Sigmoid colon (tissue), 4 donors: ENCODE results near the gene KLHL7.

Experiments used
- CTCF ChIP-seq, 4 experiments: fragments of 450-650 bp in 3 of 4; fragments of 200-600 bp in 1 of 4; IDR thresholded peaks; one replicate each; pipeline ENCODE4 v1.5.1; 2016 to 2019; ENCODE audit warnings: antibody characterized with exemption in 4 of 4, mild to moderate bottlenecking in 3 of 4, moderate library complexity in 2 of 4
- POLR2A ChIP-seq, 2 donors: fragments of 450-650 bp; IDR thresholded peaks; one replicate each; pipeline ENCODE4 v1.6.1; 2016; ENCODE audit warnings: antibody characterized with exemption in 2 of 2, mild to moderate bottlenecking in 2 of 2, moderate library complexity in 2 of 2
- POLR2AphosphoS5 ChIP-seq, 4 donors: sonication (generic); formaldehyde crosslinking; IDR thresholded peaks; one replicate each; pipeline ENCODE4 v1.6.1; 2017; ENCODE audit warnings: antibody characterized with exemption in 4 of 4

DNA sequence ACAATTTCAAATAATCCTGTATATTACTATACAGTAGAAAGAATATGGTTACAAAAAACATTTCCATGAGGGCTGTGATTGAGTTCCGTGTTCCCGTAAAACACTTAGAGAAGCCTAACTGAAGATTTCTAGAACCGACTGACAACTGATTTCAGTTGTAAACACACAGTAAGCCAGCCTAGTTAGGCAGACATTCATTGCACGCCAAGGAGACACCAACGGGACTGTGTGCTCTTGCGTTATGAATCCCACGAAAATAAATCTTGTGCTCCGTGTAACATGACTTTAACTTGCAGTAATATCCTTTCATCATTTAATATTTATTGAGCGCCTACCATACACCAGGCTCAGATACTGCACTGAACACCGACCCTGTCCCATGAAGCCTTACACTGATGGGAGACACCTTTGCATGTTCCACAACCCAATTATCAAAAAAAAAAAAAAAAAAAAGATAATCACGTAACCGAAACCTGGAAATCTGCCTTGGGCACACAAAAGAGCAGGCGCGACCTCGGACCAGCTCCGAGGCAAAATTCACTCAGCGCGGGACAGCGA, 420 bp upstream of the KLHL7 start:
- TF ChIP-seq CTCF (IDR thresholded peaks at IDR 0.05) (no peak), POLR2AphosphoS5 (IDR thresholded peaks at IDR 0.05) (no peak), POLR2A (IDR thresholded peaks at IDR 0.05) (no peak)
